Esophagus squamous epithelium (tissue), 4 donors: Measurements from ENCODE around the gene GSX1.

Source experiments
- POLR2A ChIP-seq, 4 donors: fragments of 450-650 bp; IDR thresholded peaks; one replicate each; pipeline ENCODE4 v1.6.1; 2017; ENCODE audit warnings: antibody characterized with exemption in 4 of 4, mild to moderate bottlenecking in 4 of 4, moderate library complexity in 3 of 4
- TF ChIP-seq, protein P1 (sequence below), 6 experiments: fragments of 450-650 bp in 4 of 6; fragments of 200-600 bp in 2 of 6; sonication (generic) in 2 of 6; IDR thresholded peaks; one replicate each; pipeline ENCODE4 v1.5.1; 2016 to 2019; ENCODE audit warnings: antibody characterized with exemption in 6 of 6, mild to moderate bottlenecking in 4 of 6, moderate library complexity in 4 of 6

DNA sequence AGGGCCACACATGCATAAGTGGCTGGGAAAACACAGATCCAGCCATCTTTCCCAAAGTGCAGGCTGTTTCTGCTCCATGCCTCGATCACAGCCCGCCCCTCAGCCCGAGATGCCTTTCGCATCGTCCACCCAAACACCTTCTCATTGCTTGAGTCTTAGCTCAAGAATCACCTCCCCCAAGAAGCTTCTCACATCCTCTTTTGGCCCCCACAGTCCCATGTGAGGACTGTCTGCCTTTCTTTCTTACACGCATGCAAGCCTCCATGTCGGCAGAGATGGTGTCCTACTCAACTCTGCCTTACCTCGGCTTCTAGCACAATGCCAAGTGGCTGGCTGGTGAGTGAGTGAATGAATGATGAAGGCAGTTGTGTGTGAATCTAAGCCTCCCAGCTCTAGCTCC, 18.1 kb upstream of the GSX1 start:
- no peak for TF ChIP-seq POLR2A (IDR thresholded peaks at IDR 0.05)
- TF ChIP-seq, protein P1, sequence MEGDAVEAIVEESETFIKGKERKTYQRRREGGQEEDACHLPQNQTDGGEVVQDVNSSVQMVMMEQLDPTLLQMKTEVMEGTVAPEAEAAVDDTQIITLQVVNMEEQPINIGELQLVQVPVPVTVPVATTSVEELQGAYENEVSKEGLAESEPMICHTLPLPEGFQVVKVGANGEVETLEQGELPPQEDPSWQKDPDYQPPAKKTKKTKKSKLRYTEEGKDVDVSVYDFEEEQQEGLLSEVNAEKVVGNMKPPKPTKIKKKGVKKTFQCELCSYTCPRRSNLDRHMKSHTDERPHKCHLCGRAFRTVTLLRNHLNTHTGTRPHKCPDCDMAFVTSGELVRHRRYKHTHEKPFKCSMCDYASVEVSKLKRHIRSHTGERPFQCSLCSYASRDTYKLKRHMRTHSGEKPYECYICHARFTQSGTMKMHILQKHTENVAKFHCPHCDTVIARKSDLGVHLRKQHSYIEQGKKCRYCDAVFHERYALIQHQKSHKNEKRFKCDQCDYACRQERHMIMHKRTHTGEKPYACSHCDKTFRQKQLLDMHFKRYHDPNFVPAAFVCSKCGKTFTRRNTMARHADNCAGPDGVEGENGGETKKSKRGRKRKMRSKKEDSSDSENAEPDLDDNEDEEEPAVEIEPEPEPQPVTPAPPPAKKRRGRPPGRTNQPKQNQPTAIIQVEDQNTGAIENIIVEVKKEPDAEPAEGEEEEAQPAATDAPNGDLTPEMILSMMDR (IDR thresholded peaks at IDR 0.05): no peak
